Measurements from ENCODE around the gene PDHB. TPM values are rescaled to one million over a fixed set of nuclear protein-coding genes. Genes with fewer than 3 reads are reported as not detected.
A peak's percentile ranks its signal among the peaks of the same experiment; 100 is the strongest.

The PDHB gene
- total RNA-seq, 8 experiments from 2014 or later, result 48.7 to 122 (median 80.9) TPM

- in situ Hi-C loops (cut with MboI; ENCODE audit: low pct_unique_long_range_greater_than_20kb in 2 of 9, low sequenced_read_pairs in 9 of 9, unreplicated experiment in 9 of 9), result no loop called here
- no peak overlapping the region for H3K27ac ChIP-seq
- peaks cover 11 to 14% of the 10 kb centered on the region in 2 donors for H3K4me1 ChIP-seq (replicated peaks in 1 of 2)
- 40% methylated on average over 1 of the region's 1 CpG; no CpG with 5 or more reads in 9 of the 10 experiments for WGBS, 10 experiments
- ATAC-seq (replicated peaks in 6 of 8), result no peak
- H3K4me3 ChIP-seq, result no peak overlapping the region
Measured at GRCh38 chr3:58429657-58430056, 4.0 kb downstream of the PDHB start.

- peaks cover 6 to 8% of the 10 kb centered on the region in 2 donors for H3K4me1 ChIP-seq (replicated peaks in 1 of 2)
- in situ Hi-C loops (cut with MboI; ENCODE audit: low pct_unique_long_range_greater_than_20kb in 2 of 9, low sequenced_read_pairs in 9 of 9, unreplicated experiment in 9 of 9), result no loop called here
- 68 to 100% (median 85%) methylated on average over 1 to 7 of the region's 7 CpGs for WGBS, 10 experiments
- H3K27ac ChIP-seq, result no peak overlapping the region
- no peak for ATAC-seq (replicated peaks in 6 of 8)
- H3K4me3 ChIP-seq, result no peak overlapping the region
Measured at GRCh38 chr3:58427661-58428361, 5.8 kb downstream of the PDHB start.

- no peak overlapping the region for H3K27ac ChIP-seq
- no peaks in the 10 kb centered on the region for H3K4me1 ChIP-seq (replicated peaks in 1 of 2)
- in situ Hi-C loops (cut with MboI; ENCODE audit: low pct_unique_long_range_greater_than_20kb in 2 of 9, low sequenced_read_pairs in 9 of 9, unreplicated experiment in 9 of 9), result no loop called here
- 29 to 100% (median 56%) methylated on average over 1 to 2 of the region's 2 CpGs; no CpG with 5 or more reads in 1 of the 10 experiments for WGBS, 10 experiments
- H3K4me3 ChIP-seq, result no peak overlapping the region
- no peak for ATAC-seq (replicated peaks in 6 of 8)
Measured at GRCh38 chr3:58425782-58426181, 7.8 kb downstream of the PDHB start.

- Histone ChIP-seq H3K27ac (no peak overlapping the region), H3K4me3 (no peak overlapping the region), H3K4me1 (replicated peaks in 1 of 2) (no peaks in the 10 kb centered on the region)
- ATAC-seq (replicated peaks in 6 of 8), result peak in 3 of 8 experiments; percentile 7 to 22 (median 22)
- WGBS, 10 experiments, result 65 to 100% (median 80%) methylated on average over 1 to 8 of the region's 8 CpGs; no CpG with 5 or more reads in 1 of the 10 experiments
- in situ Hi-C loops (cut with MboI; ENCODE audit: low pct_unique_long_range_greater_than_20kb in 2 of 9, low sequenced_read_pairs in 9 of 9, unreplicated experiment in 9 of 9), result loop anchor here in 1 of 9 experiments (25.0 kb wide), 2 partner anchors 112 to 237 kb away; partner anchors contain the start of genes HTD2 and RPP14
Measured at GRCh38 chr3:58424613-58425012, 9.0 kb downstream of the PDHB start.

GRCh38 chr3:58422756-58423325 lies 10.8 kb downstream of the PDHB start:
- in situ Hi-C loops (cut with MboI; ENCODE audit: low pct_unique_long_range_greater_than_20kb in 2 of 9, low sequenced_read_pairs in 9 of 9, unreplicated experiment in 9 of 9), result loop anchor here in 1 of 9 experiments (25.0 kb wide), 2 partner anchors 111 to 236 kb away; partner anchors contain the start of genes HTD2 and RPP14
- Histone ChIP-seq H3K4me1 (replicated peaks in 1 of 2) (no peaks in the 10 kb centered on the region), H3K27ac (no peak overlapping the region), H3K4me3 (no peak overlapping the region)
- ATAC-seq (replicated peaks in 6 of 8), result peak in 6 of 8 experiments; percentile 17 to 48 (median 24)
- 0 to 96% (median 83%) methylated on average over 1 to 5 of the region's 8 CpGs; no CpG with 5 or more reads in 5 of the 10 experiments for WGBS, 10 experiments

- no peaks in the 10 kb centered on the region for H3K4me1 ChIP-seq (replicated peaks in 1 of 2)
- H3K4me3 ChIP-seq, result no peak overlapping the region
- ATAC-seq (replicated peaks in 6 of 8), result no peak
- in situ Hi-C loops (cut with MboI; ENCODE audit: low pct_unique_long_range_greater_than_20kb in 2 of 9, low sequenced_read_pairs in 9 of 9, unreplicated experiment in 9 of 9), result loop anchor here in 1 of 9 experiments (25.0 kb wide), 2 partner anchors 109 to 234 kb away; partner anchors contain the start of genes HTD2 and RPP14
- H3K27ac ChIP-seq, result no peak overlapping the region
- WGBS, 10 experiments, result 50 to 100% (median 77%) methylated on average over 1 to 4 of the region's 7 CpGs; no CpG with 5 or more reads in 2 of the 10 experiments
Measured at GRCh38 chr3:58421004-58421403, 12.6 kb downstream of the PDHB start.

GRCh38 chr3:58419780-58420507 lies 13.7 kb downstream of the PDHB start:
- Histone ChIP-seq H3K4me1 (replicated peaks in 1 of 2) (no peaks in the 10 kb centered on the region), H3K27ac (no peak overlapping the region), H3K4me3 (no peak overlapping the region)
- 0 to 100% (median 89%) methylated on average over 2 to 7 of the region's 7 CpGs; no CpG with 5 or more reads in 1 of the 10 experiments for WGBS, 10 experiments
- in situ Hi-C loops (cut with MboI; ENCODE audit: low pct_unique_long_range_greater_than_20kb in 2 of 9, low sequenced_read_pairs in 9 of 9, unreplicated experiment in 9 of 9), result loop anchor here in 2 of 9 experiments (10.0 to 25.0 kb wide), 3 partner anchors 95 to 233 kb away; partner anchors contain the start of genes HTD2 (in 1 of the 2) and RPP14 (in 1 of the 2)
- peak in 3 of 8 experiments; percentile 60 to 90 (median 89) for ATAC-seq (replicated peaks in 6 of 8)

GRCh38 chr3:58418227-58418626 lies 15.4 kb downstream of the PDHB start:
- 66 to 100% (median 91%) methylated on average over 2 to 6 of the region's 6 CpGs; no CpG with 5 or more reads in 1 of the 10 experiments for WGBS, 10 experiments
- no peaks in the 10 kb centered on the region for H3K4me1 ChIP-seq (replicated peaks in 1 of 2)
- in situ Hi-C loops (cut with MboI; ENCODE audit: low pct_unique_long_range_greater_than_20kb in 2 of 9, low sequenced_read_pairs in 9 of 9, unreplicated experiment in 9 of 9), result loop anchor here in 2 of 9 experiments (10.0 to 25.0 kb wide), 3 partner anchors 93 to 231 kb away; partner anchors contain the start of genes HTD2 (in 1 of the 2) and RPP14 (in 1 of the 2)
- H3K4me3 ChIP-seq, result no peak overlapping the region
- no peak for ATAC-seq (replicated peaks in 6 of 8)
- no peak overlapping the region for H3K27ac ChIP-seq

GRCh38 chr3:58417075-58417474 lies 16.6 kb downstream of the PDHB start:
- H3K4me3 ChIP-seq, result no peak overlapping the region
- no peak overlapping the region for H3K27ac ChIP-seq
- WGBS, 10 experiments, result 83 to 100% (median 100%) methylated on average over 1 to 2 of the region's 2 CpGs; no CpG with 5 or more reads in 5 of the 10 experiments
- in situ Hi-C loops (cut with MboI; ENCODE audit: low pct_unique_long_range_greater_than_20kb in 2 of 9, low sequenced_read_pairs in 9 of 9, unreplicated experiment in 9 of 9), result loop anchor here in 2 of 9 experiments (10.0 to 25.0 kb wide), 3 partner anchors 92 to 230 kb away; partner anchors contain the start of genes HTD2 (in 1 of the 2) and RPP14 (in 1 of the 2)
- no peak for ATAC-seq (replicated peaks in 6 of 8)
- H3K4me1 ChIP-seq (replicated peaks in 1 of 2), result no peaks in the 10 kb centered on the region

- in situ Hi-C loops (cut with MboI; ENCODE audit: low pct_unique_long_range_greater_than_20kb in 2 of 9, low sequenced_read_pairs in 9 of 9, unreplicated experiment in 9 of 9), result loop anchor here in 2 of 9 experiments (10.0 to 25.0 kb wide), 3 partner anchors 91 to 229 kb away; partner anchors contain the start of genes HTD2 (in 1 of the 2) and RPP14 (in 1 of the 2)
- H3K4me1 ChIP-seq (replicated peaks in 1 of 2), result no peaks in the 10 kb centered on the region
- H3K27ac ChIP-seq, result no peak overlapping the region
Measured at GRCh38 chr3:58416191-58416590, 17.4 kb downstream of the PDHB start.

GRCh38 chr3:58414538-58415197 lies 19.0 kb downstream of the PDHB start:
- in situ Hi-C loops (cut with MboI; ENCODE audit: low pct_unique_long_range_greater_than_20kb in 2 of 9, low sequenced_read_pairs in 9 of 9, unreplicated experiment in 9 of 9), result loop anchor here in 2 of 9 experiments (10.0 to 25.0 kb wide), 3 partner anchors 90 to 227 kb away; partner anchors contain the start of genes HTD2 (in 1 of the 2) and RPP14 (in 1 of the 2)
- peak in 7 of 8 experiments; percentile 36 to 93 (median 79) for ATAC-seq (replicated peaks in 6 of 8)
- no peak overlapping the region for H3K27ac ChIP-seq

More at GRCh38 chr3:58416191-58416590, 17.4 kb downstream of the PDHB start:
- WGBS, 10 experiments, result 71 to 100% (median 88%) methylated on average over 1 to 2 of the region's 2 CpGs; no CpG with 5 or more reads in 2 of the 10 experiments
- ATAC-seq (replicated peaks in 6 of 8), result no peak
- no peak overlapping the region for H3K4me3 ChIP-seq

More at GRCh38 chr3:58414538-58415197, 19.0 kb downstream of the PDHB start:
- Histone ChIP-seq H3K4me3 (no peak overlapping the region), H3K4me1 (replicated peaks in 1 of 2) (no peaks in the 10 kb centered on the region)
